Measurements from ENCODE around the gene ABCB8.

The ABCB8 gene

DNA sequence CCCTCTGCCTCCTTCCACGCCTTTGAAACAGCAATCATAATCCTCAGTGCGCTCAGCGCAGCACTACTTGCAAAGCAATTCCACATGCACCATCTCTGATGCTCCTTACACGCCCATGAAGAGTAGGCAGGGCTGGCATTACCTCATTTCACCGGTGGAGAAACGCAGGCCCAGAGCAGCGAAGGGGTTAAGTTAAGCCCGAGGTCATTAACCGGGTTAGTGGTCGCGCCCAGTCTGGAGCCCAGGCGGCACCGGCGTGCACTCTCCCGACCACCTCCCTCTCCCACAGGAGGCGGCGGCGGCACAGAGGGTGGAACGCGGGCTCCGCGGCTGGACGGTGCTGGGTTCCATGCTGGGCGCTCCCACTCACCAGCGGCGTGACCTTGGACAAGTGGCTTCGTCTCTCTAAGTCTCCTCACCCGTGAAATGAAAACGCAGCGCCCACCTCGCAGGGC lies 51.8 kb downstream of the ABCB8 start:
- H3K27me3 ChIP-seq (ENCODE audit: control insufficient read depth, insufficient read depth, low read length) = no peaks in the 10 kb centered on the region
- peaks cover 6% of the 10 kb centered on the region for H3K4me1 ChIP-seq (ENCODE audit: control insufficient read depth, insufficient read depth, low read length)
- DNase-seq (ENCODE audit: low read depth, low spot score) = no peak
- no CpG with 5 or more reads among the region's 31 CpGs for WGBS (ENCODE audit: insufficient coverage, insufficient read length)
- no peak overlapping the region for H3K27ac ChIP-seq (ENCODE audit: low read length)
- no peaks in the 10 kb centered on the region for H3K9me3 ChIP-seq (ENCODE audit: control insufficient read depth, insufficient read depth, low read length)
- peak overlapping the region; percentile 71 for H3K4me3 ChIP-seq (ENCODE audit: low read length)
- peaks cover 8% of the 10 kb centered on the region for H3K36me3 ChIP-seq (ENCODE audit: control insufficient read depth, insufficient read depth, low read length)

DNA sequence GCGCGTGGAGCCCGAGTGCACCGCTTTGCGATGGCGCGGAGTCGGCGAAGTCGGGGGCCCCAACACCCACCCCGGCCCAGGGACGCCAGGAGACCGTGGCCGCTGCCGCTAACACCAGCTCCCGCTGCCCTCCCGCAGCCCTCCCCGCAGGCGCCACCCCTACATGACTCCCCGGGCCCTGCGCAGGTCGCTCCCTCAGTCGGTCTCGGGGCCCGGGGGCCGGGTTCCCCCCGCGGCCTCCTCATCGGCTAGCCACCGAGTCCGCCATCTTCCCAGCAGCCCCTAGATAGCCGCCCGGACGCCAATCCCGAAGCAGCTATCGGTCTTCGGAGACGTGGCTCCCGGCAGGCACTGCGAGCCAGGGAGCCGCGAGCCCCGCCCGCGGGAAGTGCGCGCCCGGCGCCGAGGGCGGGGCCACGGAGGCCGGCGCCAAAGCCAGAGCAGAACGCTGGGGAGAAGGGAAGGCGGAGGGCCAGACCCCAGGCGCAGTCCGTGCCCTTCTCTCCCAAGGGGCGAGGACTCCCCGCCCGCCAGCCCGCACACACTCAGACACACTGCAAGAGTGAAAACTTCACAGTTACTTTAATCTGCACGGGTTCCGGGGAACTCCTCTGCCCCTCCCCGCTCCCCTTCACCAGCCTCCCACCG lies 52.4 kb downstream of the ABCB8 start, which contains the start of gene FASTK:
Gene FASTK (minus strand): TSS at position 288 of the 648 bp plus-strand sequence. CDS start 43 bp downstream, at position 245.
- H3K4me3 ChIP-seq (ENCODE audit: low read length) = peak within 1 kb of the TSS; percentile 71
- no peaks in the 10 kb centered on the region for H3K27me3 ChIP-seq (ENCODE audit: control insufficient read depth, insufficient read depth, low read length)
- H3K4me1 ChIP-seq (ENCODE audit: control insufficient read depth, insufficient read depth, low read length) = peaks cover 9% of the 10 kb centered on the region
- no peaks in the 10 kb centered on the region for H3K9me3 ChIP-seq (ENCODE audit: control insufficient read depth, insufficient read depth, low read length)
- no CpG with 5 or more reads among the region's 66 CpGs for WGBS (ENCODE audit: insufficient coverage, insufficient read length)
- peaks cover 5% of the 10 kb centered on the region for H3K36me3 ChIP-seq (ENCODE audit: control insufficient read depth, insufficient read depth, low read length)
- H3K27ac ChIP-seq (ENCODE audit: low read length) = no peak within 1 kb of the TSS
- no peak for DNase-seq (ENCODE audit: low read depth, low spot score)

DNA sequence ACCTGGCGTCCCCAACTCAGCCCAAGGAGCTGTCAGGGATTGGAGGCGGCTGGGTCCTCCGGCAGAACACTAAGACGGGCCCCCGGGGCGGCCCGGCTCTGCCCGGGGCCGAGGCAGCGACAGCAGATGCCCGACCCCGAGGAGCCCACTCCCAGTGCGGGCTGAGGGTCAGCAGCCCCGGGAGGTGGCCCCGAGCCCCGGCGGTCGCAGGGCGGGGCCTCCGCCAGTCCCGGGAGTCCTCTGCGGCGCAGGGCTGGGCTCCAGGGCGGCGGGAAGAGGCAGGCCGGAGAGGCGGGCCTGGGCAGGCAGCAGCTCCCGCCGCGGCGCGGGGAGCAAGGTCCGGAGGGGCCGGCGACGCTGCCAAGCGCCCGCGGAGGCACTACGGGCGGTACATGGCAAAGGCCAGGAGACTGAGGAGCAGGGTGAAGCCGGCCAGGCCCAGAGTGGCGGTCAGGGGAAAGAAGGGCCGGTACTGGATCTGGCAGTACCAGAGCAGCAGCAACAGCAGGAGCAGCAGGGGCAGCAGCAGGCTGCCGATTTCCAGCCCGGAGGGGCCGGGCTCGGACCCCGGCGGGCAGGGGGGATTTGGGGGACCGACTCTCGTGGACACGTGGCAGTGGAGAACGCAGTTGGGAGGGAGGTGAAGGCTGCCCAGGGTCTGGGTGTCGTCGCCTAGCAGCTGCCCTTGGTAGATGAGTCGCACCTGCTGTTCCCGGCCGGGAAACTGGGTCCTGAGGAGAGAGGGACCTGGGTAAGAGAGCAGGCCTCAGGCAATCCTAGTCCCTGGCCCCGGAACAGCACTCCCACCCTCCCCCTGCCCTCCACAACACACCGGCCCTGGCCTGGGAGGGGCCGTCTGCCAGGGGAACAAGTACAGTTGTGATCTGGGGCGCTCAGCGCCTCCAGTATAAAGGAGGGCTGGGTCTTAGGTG lies 53.2 kb downstream of the ABCB8 start:
- Histone ChIP-seq H3K4me1 (ENCODE audit: control insufficient read depth, insufficient read depth, low read length) (peaks cover 9% of the 10 kb centered on the region), H3K36me3 (ENCODE audit: control insufficient read depth, insufficient read depth, low read length) (no peaks in the 10 kb centered on the region; the same call in 1 of the 2 replicates)

DNA sequence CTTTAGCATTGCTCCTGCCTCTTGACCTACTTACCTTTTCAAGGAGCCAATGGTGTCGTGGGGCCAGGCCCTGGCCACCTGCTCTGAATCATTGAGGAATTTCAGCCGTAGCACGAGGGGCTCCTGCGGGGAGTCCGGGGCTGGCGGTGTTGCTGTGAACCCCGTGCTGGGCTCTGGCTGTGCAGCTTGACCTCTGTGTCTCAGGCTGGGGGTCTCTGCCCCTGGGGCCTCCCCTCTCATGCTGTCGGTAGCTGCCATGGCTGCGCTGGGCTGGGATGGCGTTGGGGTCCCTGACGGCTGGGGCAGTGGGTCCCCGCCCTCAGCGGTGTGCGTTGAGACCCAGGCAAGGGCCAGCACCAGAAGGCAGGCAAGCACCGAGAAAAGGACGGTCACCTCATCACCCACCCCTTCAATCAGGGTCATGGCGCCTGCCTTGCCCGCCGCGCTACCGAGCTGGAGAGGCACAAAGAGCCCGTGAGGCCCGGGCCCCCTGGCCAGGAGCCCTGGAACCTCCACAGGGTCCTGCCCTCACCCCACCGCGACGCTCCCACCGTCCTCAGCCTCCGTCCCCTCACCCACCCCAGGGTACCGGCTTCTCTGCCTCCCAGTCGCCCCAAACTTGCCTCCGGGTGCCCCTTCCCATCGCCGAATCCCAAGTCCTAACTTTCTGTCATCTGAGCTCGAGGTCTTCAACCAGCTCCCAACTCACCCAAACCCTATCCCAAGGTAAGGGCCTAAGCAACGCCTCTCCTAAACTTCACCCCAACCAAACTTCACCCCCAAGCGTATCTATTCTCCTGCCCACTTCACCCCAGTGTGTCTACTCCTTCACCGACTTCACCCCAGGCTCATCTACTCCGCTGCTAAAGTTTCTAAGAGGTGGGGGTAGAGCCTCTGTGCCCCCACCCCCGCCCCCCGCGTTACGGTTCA lies 54.2 kb downstream of the ABCB8 start:
- no peak for DNase-seq (ENCODE audit: low read depth, low spot score)
- H3K27me3 ChIP-seq (ENCODE audit: control insufficient read depth, insufficient read depth, low read length) = no peaks in the 10 kb centered on the region
- H3K36me3 ChIP-seq (ENCODE audit: control insufficient read depth, insufficient read depth, low read length) = no peaks in the 10 kb centered on the region; the same call in 1 of the 2 replicates
- WGBS (ENCODE audit: insufficient coverage, insufficient read length) = no CpG with 5 or more reads among the region's 42 CpGs
- peak overlapping the region; percentile 61 for H3K4me3 ChIP-seq (ENCODE audit: low read length)
- no peaks in the 10 kb centered on the region for H3K9me3 ChIP-seq (ENCODE audit: control insufficient read depth, insufficient read depth, low read length)
- H3K27ac ChIP-seq (ENCODE audit: low read length) = no peak overlapping the region
- H3K4me1 ChIP-seq (ENCODE audit: control insufficient read depth, insufficient read depth, low read length) = peaks cover 8% of the 10 kb centered on the region

More for the DNA sequence above, 53.2 kb downstream of the ABCB8 start:
- Histone ChIP-seq H3K4me3 (ENCODE audit: low read length) (no peak overlapping the region; the same call in 1 of the 2 replicates), H3K9me3 (ENCODE audit: control insufficient read depth, insufficient read depth, low read length) (no peaks in the 10 kb centered on the region), H3K27me3 (ENCODE audit: control insufficient read depth, insufficient read depth, low read length) (no peaks in the 10 kb centered on the region), H3K27ac (ENCODE audit: low read length) (no peak overlapping the region)
- no peak for DNase-seq (ENCODE audit: low read depth, low spot score)
- WGBS (ENCODE audit: insufficient coverage, insufficient read length) = no CpG with 5 or more reads among the region's 64 CpGs

DNA sequence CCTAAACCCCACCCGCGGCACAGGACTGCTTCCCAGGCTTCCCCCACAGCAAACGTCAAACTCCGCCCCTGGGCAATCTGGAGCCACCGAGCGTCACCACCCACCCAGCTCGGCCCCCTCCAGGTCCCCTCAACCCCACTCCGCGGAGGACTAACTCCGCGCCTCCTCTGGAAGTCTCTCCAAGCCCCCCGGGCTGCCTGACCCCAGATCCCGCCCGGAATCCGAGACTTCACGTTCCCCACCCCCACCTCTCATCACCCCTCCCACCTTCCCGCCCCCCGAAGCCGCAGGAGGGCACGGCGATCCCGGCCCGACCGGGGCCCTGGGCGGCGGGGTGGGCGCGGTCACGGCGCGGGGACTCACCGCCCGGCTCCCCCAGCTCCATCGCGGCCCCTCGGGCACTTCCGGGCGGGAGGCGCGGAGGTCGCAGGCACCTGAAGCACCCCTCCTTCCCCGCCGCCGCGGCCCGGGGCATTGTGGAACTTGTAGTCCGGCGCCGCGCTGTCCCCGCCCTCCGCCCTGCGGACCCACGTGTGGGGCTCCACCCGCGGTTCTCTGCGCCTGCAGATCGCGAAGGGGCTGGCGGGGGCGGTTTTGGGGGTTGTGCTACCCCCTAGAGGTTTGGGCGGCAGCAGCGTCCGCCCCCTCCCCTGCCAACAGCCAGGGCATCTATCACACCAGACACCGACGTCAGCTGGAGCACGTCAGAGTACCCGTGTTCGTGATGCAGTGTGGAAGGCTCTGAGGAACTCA lies 55.0 kb downstream of the ABCB8 start, which contains the start of gene TMUB1:
Gene TMUB1 (minus strand): TSS at position 423 of the 753 bp plus-strand sequence. CDS start 930 bp downstream, outside the sequence.
- peak within 1 kb of the TSS; percentile 61 for H3K4me3 ChIP-seq (ENCODE audit: low read length)
- no CpG with 5 or more reads among the region's 69 CpGs for WGBS (ENCODE audit: insufficient coverage, insufficient read length)
- H3K27me3 ChIP-seq (ENCODE audit: control insufficient read depth, insufficient read depth, low read length) = peaks cover 2% of the 10 kb centered on the region; the same call in 1 of the 2 replicates
- H3K36me3 ChIP-seq (ENCODE audit: control insufficient read depth, insufficient read depth, low read length) = no peaks in the 10 kb centered on the region; the same call in 1 of the 2 replicates
- H3K9me3 ChIP-seq (ENCODE audit: control insufficient read depth, insufficient read depth, low read length) = no peaks in the 10 kb centered on the region
- H3K4me1 ChIP-seq (ENCODE audit: control insufficient read depth, insufficient read depth, low read length) = peaks cover 10% of the 10 kb centered on the region
- no peak for DNase-seq (ENCODE audit: low read depth, low spot score)
- H3K27ac ChIP-seq (ENCODE audit: low read length) = no peak within 1 kb of the TSS

DNA sequence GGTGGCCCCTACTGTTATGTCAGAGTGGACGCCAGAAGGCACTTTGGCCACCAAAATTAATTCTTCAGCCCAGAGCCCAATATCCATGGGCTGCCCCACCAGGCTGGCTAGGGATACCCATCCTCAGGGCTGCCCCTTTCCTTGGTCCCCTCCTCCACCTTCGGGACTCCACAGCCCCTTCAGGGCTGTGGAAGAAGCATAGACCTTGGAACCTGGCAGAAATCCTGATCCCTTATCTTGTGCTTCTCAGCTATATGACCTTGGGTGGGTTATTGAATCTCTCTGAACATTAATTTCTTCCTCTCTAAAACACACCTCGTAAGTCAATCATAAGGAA lies 55.5 kb downstream of the ABCB8 start:
- Histone ChIP-seq H3K27ac (ENCODE audit: low read length) (no peak overlapping the region), H3K4me1 (ENCODE audit: control insufficient read depth, insufficient read depth, low read length) (peaks cover 12% of the 10 kb centered on the region), H3K27me3 (ENCODE audit: control insufficient read depth, insufficient read depth, low read length) (peaks cover 3% of the 10 kb centered on the region; the same call in 1 of the 2 replicates), H3K4me3 (ENCODE audit: low read length) (peak overlapping the region; percentile 61; the same call in 1 of the 2 replicates), H3K9me3 (ENCODE audit: control insufficient read depth, insufficient read depth, low read length) (no peaks in the 10 kb centered on the region), H3K36me3 (ENCODE audit: control insufficient read depth, insufficient read depth, low read length) (no peaks in the 10 kb centered on the region; the same call in 1 of the 2 replicates)
- DNase-seq (ENCODE audit: low read depth, low spot score) = no peak
- WGBS (ENCODE audit: insufficient coverage, insufficient read length) = no CpG with 5 or more reads among the region's 3 CpGs

DNA sequence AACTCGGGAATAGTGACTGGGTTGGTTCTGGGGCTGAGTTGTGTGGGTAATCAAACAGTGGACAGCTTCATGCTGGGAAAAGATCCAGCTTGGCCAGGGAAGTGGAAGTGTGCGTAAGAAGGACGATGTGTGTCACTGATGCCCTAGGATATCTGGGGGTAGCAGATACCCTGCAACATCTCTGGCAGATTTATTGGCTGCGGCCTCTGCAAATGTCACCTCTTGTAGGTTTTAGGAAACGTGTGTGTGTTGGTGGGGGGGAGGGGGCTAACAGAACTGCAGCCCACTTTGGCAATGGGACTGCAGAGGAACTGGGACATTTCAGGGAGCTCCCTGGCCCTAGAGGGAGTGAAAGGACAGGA lies 57.1 kb downstream of the ABCB8 start:
- peaks cover 14% of the 10 kb centered on the region for H3K4me1 ChIP-seq (ENCODE audit: control insufficient read depth, insufficient read depth, low read length)
- H3K27me3 ChIP-seq (ENCODE audit: control insufficient read depth, insufficient read depth, low read length) = peaks cover 3% of the 10 kb centered on the region; the same call in 1 of the 2 replicates
- no peak for DNase-seq (ENCODE audit: low read depth, low spot score)
- no peak overlapping the region; the same call in 1 of the 2 replicates for H3K4me3 ChIP-seq (ENCODE audit: low read length)
- WGBS (ENCODE audit: insufficient coverage, insufficient read length) = no CpG with 5 or more reads among the region's 5 CpGs
- no peaks in the 10 kb centered on the region for H3K9me3 ChIP-seq (ENCODE audit: control insufficient read depth, insufficient read depth, low read length)
- no peak overlapping the region for H3K27ac ChIP-seq (ENCODE audit: low read length)
- no peaks in the 10 kb centered on the region; the same call in 1 of the 2 replicates for H3K36me3 ChIP-seq (ENCODE audit: control insufficient read depth, insufficient read depth, low read length)

DNA sequence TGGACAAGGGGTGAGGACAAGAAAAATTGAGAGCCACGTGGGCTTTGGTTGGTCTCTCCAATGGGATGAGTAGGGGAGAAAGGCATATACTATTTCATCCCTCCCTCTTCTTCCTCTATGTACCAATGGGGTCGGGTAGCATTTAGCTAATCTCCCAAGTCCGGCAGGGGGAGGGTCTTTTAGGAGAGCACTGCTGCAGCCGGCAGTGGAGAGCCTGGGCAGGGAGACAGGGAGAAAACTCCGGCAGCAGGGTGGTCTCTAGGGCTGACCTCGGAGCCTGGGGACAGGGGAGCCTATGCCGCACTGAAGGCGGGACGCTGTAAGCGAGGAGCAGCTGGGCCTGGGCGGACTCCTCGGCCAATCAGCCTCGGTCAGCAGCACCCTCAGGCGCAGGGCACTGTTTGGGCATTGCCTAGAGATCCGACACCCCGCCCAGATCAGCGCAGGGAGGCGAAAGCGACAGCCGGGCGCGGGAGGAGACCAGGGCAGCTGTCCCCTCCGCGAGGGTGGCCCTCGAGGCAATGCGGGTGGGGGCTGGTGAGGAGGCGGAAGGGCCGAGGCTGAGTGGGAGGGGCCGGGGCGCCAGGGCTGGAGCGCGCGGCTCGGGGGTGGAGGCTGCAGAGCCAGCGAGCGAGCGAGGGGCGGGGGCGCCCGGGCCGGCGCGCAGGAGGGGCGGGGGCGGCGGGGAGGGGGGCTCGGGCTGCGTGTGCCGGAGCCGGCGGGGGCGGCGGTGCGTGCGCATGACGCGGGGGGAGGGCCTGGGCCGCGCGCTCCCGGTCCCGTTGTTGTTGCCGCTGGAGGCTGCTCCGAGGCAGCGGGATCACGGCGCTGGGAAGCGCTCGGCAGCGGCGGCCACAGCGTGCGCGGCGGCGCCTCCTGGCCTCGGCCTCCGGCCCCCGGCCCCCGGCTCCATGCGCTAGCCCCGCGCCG lies 57.7 kb downstream of the ABCB8 start, which contains the start of gene AGAP3:
Gene AGAP3 (plus strand): TSS at position 785 of the 930 bp plus-strand sequence. CDS start 267 bp downstream, outside the sequence.
- peaks cover 3% of the 10 kb centered on the region; the same call in 1 of the 2 replicates for H3K27me3 ChIP-seq (ENCODE audit: control insufficient read depth, insufficient read depth, low read length)
- no peaks in the 10 kb centered on the region; the same call in 1 of the 2 replicates for H3K36me3 ChIP-seq (ENCODE audit: control insufficient read depth, insufficient read depth, low read length)
- no peak for DNase-seq (ENCODE audit: low read depth, low spot score)
- H3K4me3 ChIP-seq (ENCODE audit: low read length) = peak within 1 kb of the TSS; percentile 45; the same call in 1 of the 2 replicates
- WGBS (ENCODE audit: insufficient coverage, insufficient read length) = no CpG with 5 or more reads among the region's 84 CpGs
- H3K27ac ChIP-seq (ENCODE audit: low read length) = no peak within 1 kb of the TSS
- H3K4me1 ChIP-seq (ENCODE audit: control insufficient read depth, insufficient read depth, low read length) = peaks cover 14% of the 10 kb centered on the region
- no peaks in the 10 kb centered on the region for H3K9me3 ChIP-seq (ENCODE audit: control insufficient read depth, insufficient read depth, low read length)
